ENCODE results near the gene CDC14C.

The CDC14C gene

DNA sequence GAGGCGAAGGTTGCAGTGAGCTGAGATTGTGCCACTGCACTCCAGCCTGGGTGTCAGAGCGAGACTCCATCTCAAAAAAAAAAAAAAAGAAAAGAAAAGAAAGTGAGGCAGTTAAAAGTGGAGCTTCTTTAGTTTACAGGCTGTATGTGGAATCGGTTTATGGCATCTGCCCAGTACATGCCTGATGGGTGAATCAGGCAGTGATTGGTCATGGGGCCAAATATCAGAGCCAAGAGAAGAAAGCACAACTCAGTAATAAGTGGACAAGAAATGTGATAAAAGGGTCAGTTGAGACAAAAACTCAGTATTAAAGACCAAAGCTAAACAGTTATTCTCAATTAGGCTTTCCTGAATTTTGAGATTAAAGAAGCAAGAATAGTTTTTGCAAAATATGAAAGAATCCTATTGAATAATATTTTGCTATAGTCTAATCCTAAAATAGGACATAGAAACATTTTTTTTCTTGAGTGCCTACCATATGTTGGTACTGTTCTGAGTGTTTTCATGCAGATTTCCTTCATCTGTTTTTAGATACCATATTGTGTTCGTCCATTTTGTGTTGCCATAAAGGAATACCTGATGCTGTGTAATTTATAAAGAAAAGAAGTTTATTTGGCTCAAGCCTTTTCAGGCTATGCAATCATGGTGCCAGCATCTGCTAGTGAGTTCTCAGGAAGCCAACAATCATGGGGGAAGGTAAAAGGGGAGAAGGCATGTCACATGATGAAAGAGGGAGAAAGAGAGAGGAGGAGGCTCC, 14.4 kb downstream of the CDC14C start:
- no peaks in the 10 kb centered on the region for H3K36me3 Mint-ChIP-seq (ENCODE audit: low read depth)
- H3K4me1 Mint-ChIP-seq = no peaks in the 10 kb centered on the region
- DNase-seq = no peak
- peaks cover 7% of the 10 kb centered on the region for H3K9me3 Mint-ChIP-seq
- no peak overlapping the region for H3K4me3 Mint-ChIP-seq
- H3K27ac Mint-ChIP-seq = no peak overlapping the region
- ATAC-seq = no peak
- no peaks in the 10 kb centered on the region for H3K27me3 Mint-ChIP-seq

- H3K4me3 Mint-ChIP-seq = no peak overlapping the region
- H3K4me1 Mint-ChIP-seq = no peaks in the 10 kb centered on the region
- H3K9me3 Mint-ChIP-seq = peaks cover 8% of the 10 kb centered on the region
- H3K36me3 Mint-ChIP-seq (ENCODE audit: low read depth) = no peaks in the 10 kb centered on the region
- ATAC-seq (no peak), DNase-seq (no peak)
- H3K27ac Mint-ChIP-seq = no peak overlapping the region
- no peaks in the 10 kb centered on the region for H3K27me3 Mint-ChIP-seq
Measured at GRCh38 chr7:48943279-48943990, 19.1 kb downstream of the CDC14C start.

DNA sequence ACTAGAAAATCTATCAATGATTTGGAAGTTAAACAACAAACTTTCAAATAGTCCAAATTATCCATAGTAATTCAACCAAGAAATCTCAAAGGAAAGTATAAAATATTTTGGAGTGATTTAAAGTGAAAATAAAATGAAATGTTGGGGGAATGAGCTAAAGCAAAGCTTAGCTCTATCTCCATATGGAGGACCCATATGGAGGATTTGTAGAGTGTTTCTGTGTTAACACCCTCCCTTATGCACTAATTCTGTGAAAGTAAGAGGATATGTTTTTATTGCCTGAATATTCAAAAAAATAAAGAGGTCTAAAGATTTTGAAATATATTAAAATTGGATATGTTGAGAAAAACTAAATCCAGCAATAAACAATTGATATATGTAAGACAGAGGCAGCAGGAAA, 31.6 kb downstream of the CDC14C start:
- Mint-ChIP-seq H3K4me3 (no peak overlapping the region), H3K27ac (no peak overlapping the region), H3K9me3 (peaks cover 2% of the 10 kb centered on the region), H3K4me1 (no peaks in the 10 kb centered on the region), H3K36me3 (ENCODE audit: low read depth) (no peaks in the 10 kb centered on the region), H3K27me3 (no peaks in the 10 kb centered on the region)
- DNase-seq (no peak), ATAC-seq (no peak)

DNA sequence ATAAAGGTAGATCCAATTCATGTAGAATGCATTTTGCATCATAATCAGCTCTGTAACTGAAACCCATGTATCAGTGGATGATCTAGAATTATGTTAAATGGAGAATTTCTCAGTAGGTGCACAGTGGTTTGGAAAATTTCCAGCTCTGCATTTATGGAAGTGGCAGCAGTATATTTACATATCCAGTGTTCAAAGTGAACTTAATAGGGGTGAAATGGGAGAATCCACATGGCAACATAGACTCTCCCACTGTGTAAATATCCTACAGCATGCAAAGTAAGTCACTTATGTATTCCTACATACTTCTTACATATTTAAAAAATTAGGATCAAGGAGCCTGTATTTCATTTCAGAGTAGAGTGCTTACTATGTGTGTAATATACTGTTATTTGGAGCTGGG, 35.3 kb downstream of the CDC14C start:
- ATAC-seq = no peak
- no peak overlapping the region for H3K27ac Mint-ChIP-seq
- DNase-seq = no peak
- H3K27me3 Mint-ChIP-seq = no peaks in the 10 kb centered on the region
- no peaks in the 10 kb centered on the region for H3K9me3 Mint-ChIP-seq
- no peak overlapping the region for H3K4me3 Mint-ChIP-seq
- no peaks in the 10 kb centered on the region for H3K4me1 Mint-ChIP-seq
- H3K36me3 Mint-ChIP-seq (ENCODE audit: low read depth) = no peaks in the 10 kb centered on the region

DNA sequence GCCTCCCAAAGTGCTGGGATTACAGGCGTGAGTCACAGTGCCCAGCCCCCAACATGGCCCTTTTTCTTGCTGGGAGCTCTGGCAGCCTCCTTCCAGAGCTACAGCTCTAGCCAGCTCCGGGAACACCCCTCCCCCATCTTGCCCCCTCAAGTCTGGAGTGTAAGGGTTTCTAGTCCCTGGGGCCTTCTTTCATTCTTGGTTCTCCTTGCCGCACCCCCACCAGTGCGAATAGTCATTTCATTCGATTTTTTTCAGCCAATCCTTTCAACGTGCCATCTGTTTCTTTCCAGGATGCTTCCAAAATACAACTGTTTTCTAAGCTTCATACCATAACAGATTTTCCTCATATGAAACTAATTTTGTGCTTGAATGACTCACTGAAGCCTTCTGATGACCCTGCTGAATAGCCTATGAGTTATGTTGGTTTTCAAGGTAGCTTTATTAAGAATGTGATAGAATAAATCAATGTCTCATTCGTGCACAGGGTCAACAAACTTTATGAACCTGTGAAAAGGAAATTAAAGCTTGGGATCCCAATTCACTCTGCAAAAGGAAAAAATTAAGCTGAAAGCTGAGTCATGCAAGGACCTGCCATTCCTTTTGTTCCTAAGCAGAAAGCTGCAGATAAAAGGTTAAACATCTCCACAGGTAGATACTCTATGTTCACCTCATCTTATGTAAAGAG, 38.6 kb downstream of the CDC14C start:
- Mint-ChIP-seq H3K4me1 (no peaks in the 10 kb centered on the region), H3K27me3 (no peaks in the 10 kb centered on the region), H3K4me3 (no peak overlapping the region), H3K9me3 (no peaks in the 10 kb centered on the region), H3K27ac (no peak overlapping the region), H3K36me3 (ENCODE audit: low read depth) (no peaks in the 10 kb centered on the region)
- ATAC-seq = no peak
- DNase-seq = no peak

- no peak overlapping the region for H3K27ac Mint-ChIP-seq
- DNase-seq (no peak), ATAC-seq (no peak)
- no peaks in the 10 kb centered on the region for H3K9me3 Mint-ChIP-seq
- H3K4me1 Mint-ChIP-seq = no peaks in the 10 kb centered on the region
- H3K4me3 Mint-ChIP-seq = no peak overlapping the region
- H3K36me3 Mint-ChIP-seq (ENCODE audit: low read depth) = no peaks in the 10 kb centered on the region
- no peaks in the 10 kb centered on the region for H3K27me3 Mint-ChIP-seq
Measured at GRCh38 chr7:48964074-48964473, 39.7 kb downstream of the CDC14C start.

DNA sequence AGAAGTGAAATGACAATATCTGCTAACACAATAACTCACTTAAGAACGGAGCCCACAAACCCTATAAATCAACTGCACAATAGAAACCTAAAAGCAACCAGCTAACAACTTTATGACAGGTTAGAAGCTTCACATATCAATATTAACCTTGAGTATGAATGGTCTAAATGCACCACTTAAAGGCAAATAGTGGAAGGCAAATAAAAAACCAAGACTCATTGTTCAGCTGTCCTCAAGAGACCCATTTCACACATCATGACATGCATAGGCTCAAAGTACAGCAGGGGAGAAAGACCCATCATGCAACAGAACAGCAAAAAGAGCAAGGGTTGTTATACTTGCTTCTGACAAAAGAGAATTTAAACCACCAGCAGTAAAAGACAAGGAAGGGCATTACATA, 46.8 kb downstream of the CDC14C start:
- H3K9me3 Mint-ChIP-seq = no peaks in the 10 kb centered on the region
- DNase-seq = no peak
- H3K36me3 Mint-ChIP-seq (ENCODE audit: low read depth) = no peaks in the 10 kb centered on the region
- H3K4me1 Mint-ChIP-seq = no peaks in the 10 kb centered on the region
- no peak for ATAC-seq
- no peaks in the 10 kb centered on the region for H3K27me3 Mint-ChIP-seq
- H3K4me3 Mint-ChIP-seq = no peak overlapping the region
- H3K27ac Mint-ChIP-seq = no peak overlapping the region

DNA sequence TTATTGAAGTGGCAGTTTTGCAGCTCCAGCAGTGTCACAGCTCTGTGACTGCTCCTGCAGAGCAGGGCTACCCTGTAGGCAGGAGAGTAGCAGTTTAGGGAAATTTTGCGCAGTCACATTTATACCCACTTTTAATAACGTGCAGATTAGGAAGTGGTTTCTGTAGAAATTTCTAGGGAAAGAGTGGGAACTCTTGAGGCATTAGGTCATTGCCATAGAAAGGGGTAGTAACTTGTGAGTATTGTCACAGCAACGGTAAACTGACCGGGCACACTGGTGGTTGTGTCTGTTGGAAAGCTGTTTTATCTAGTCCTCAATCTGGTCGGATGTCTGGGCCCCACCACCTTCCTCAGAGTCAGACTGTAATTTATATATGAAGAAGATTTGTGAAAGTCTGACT, 51.9 kb downstream of the CDC14C start:
- H3K4me1 Mint-ChIP-seq = no peaks in the 10 kb centered on the region
- no peak for DNase-seq

DNA sequence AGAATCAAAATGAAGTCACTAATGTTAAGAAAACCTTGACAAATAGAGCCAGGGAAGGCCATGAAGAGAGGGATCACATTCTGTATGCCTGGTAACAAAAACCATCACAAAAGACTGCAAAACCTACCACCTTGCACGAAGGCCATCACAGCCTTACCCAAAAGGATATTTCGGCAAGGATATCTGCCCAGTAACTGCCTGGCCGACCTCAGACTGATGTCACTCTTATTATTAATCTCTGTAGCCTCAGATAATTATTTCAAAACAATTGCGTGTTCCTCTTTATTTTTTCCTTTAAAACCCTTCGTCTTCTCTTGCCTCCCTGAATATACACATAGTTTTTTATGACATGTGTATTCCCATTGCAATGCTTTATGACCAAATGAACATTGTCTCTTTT, 52.5 kb downstream of the CDC14C start:
- ATAC-seq (no peak), DNase-seq (no peak)
- Mint-ChIP-seq H3K4me3 (no peak overlapping the region), H3K4me1 (no peaks in the 10 kb centered on the region), H3K9me3 (peaks cover 3% of the 10 kb centered on the region), H3K27me3 (no peaks in the 10 kb centered on the region), H3K27ac (no peak overlapping the region), H3K36me3 (ENCODE audit: low read depth) (no peaks in the 10 kb centered on the region)

More for the DNA sequence above, 51.9 kb downstream of the CDC14C start:
- no peak for ATAC-seq
- Mint-ChIP-seq H3K9me3 (peaks cover 3% of the 10 kb centered on the region), H3K27me3 (no peaks in the 10 kb centered on the region), H3K36me3 (ENCODE audit: low read depth) (no peaks in the 10 kb centered on the region), H3K4me3 (no peak overlapping the region), H3K27ac (no peak overlapping the region)

All from activated naive CD8-positive, alpha-beta T cell treated with anti-CD3 and anti-CD28 coated beads, Interleukin-2, amount 50 U/mL, for 24 hours (primary cell).